Measurements from ENCODE around the gene RASGRF1. TPM values are rescaled to one million over a fixed set of nuclear protein-coding genes. Genes with fewer than 3 reads are reported as not detected.
"Not testable (repeated sequence)": the region's sequence is repeated elsewhere in the genome, so short reads cannot be mapped to it uniquely, and the experiment has no call there.

The RASGRF1 gene
- total RNA-seq = 2.8 TPM

GRCh38 chr15:79090487-79091203 lies at the start of gene RASGRF1:
TSS of gene RASGRF1 (minus strand) at chr15:79090780. CDS start at chr15:79090498, 282 bp downstream.
- peak; percentile 81 for DNase-seq

- no peak for DNase-seq
Measured at GRCh38 chr15:79136434-79137046, 46.0 kb upstream of the RASGRF1 start.

- DNase-seq = no peak
Measured at GRCh38 chr15:79133309-79133708, 42.7 kb upstream of the RASGRF1 start.

- DNase-seq = no peak
Measured at GRCh38 chr15:79132770-79133169, 42.2 kb upstream of the RASGRF1 start.

GRCh38 chr15:79132361-79132760 lies 41.8 kb upstream of the RASGRF1 start:
- DNase-seq = no peak

GRCh38 chr15:79130535-79131130 lies 40.1 kb upstream of the RASGRF1 start:
- no peak for DNase-seq

GRCh38 chr15:79129235-79129634 lies 38.7 kb upstream of the RASGRF1 start:
- DNase-seq = no peak

GRCh38 chr15:79128556-79128955 lies 38.0 kb upstream of the RASGRF1 start:
- no peak for DNase-seq

GRCh38 chr15:79124388-79124787 lies 33.8 kb upstream of the RASGRF1 start:
- DNase-seq = no peak

GRCh38 chr15:79122991-79123390 lies 32.4 kb upstream of the RASGRF1 start:
- no peak for DNase-seq

- DNase-seq = no peak
Measured at GRCh38 chr15:79122391-79122790, 31.8 kb upstream of the RASGRF1 start.

GRCh38 chr15:79121571-79121970 lies 31.0 kb upstream of the RASGRF1 start:
- DNase-seq = no peak

GRCh38 chr15:79117442-79118204 lies 27.0 kb upstream of the RASGRF1 start:
- no peak for DNase-seq

GRCh38 chr15:79116771-79117170 lies 26.2 kb upstream of the RASGRF1 start:
- no peak for DNase-seq

- DNase-seq = no peak
Measured at GRCh38 chr15:79115986-79116665, 25.5 kb upstream of the RASGRF1 start.

GRCh38 chr15:79113831-79114230 lies 23.3 kb upstream of the RASGRF1 start:
- no peak for DNase-seq

- DNase-seq = not testable (repeated sequence)
Measured at GRCh38 chr15:79111404-79111803, 20.8 kb upstream of the RASGRF1 start.

GRCh38 chr15:79105141-79105540 lies 14.6 kb upstream of the RASGRF1 start:
- DNase-seq = no peak

- DNase-seq = no peak
Measured at GRCh38 chr15:79102595-79102994, 12.0 kb upstream of the RASGRF1 start.

GRCh38 chr15:79101866-79102581 lies 11.4 kb upstream of the RASGRF1 start:
- no peak for DNase-seq

- no peak for DNase-seq
Measured at GRCh38 chr15:79099692-79100091, 9.1 kb upstream of the RASGRF1 start.

- DNase-seq = no peak
Measured at GRCh38 chr15:79094611-79095021, 4.0 kb upstream of the RASGRF1 start.

Data from occipital lobe (tissue), 2 donors.